ENCODE measurements around the gene CHADL.

Gene CHADL

GRCh38 chr22:41256254-41257253, 15.8 kb upstream of the CHADL start:
- Histone ChIP-seq H3F3A (ENCODE audit: insufficient read depth, low read length) (no peaks in the 10 kb centered on the region), H2AFZ (ENCODE audit: low read length) (no peak overlapping the region), H3K4me2 (ENCODE audit: low read depth, low read length) (no peak overlapping the region), H3K9me2 (replicated peaks; ENCODE audit: insufficient read depth, low read length) (no peaks in the 10 kb centered on the region), H3K9ac (ENCODE audit: low read length) (no peak overlapping the region), H4K20me1 (ENCODE audit: insufficient read depth, low read length) (no peaks in the 10 kb centered on the region), H3K79me2 (ENCODE audit: low read length) (no peaks in the 10 kb centered on the region; the same call in 1 of the 2 replicates), H3K27ac (ENCODE audit: low read length) (no peak overlapping the region), H3K9me3 (replicated peaks; ENCODE audit: insufficient read depth, low read length) (no peaks in the 10 kb centered on the region), H3K36me3 (replicated peaks; ENCODE audit: insufficient read depth, low read length) (peaks cover 8% of the 10 kb centered on the region), H3K4me1 (ENCODE audit: low read length) (no peaks in the 10 kb centered on the region), H3K4me3 (ENCODE audit: low read length) (no peak overlapping the region), H3K27me3 (replicated peaks; ENCODE audit: insufficient read depth, low read length) (no peaks in the 10 kb centered on the region)
- no peak for DNase-seq
- no peak for TF ChIP-seq CTCF (IDR thresholded peaks at IDR 0.05; ENCODE audit: low read length)
- TF ChIP-seq EZH2 (optimal IDR thresholded peaks at IDR 0.05; ENCODE audit: low read depth, low read length) = no peak
- TF ChIP-seq EZH2phosphoT487 (IDR thresholded peaks at IDR 0.05; ENCODE audit: low read length) = no peak

GRCh38 chr22:41254230-41254629, 13.5 kb upstream of the CHADL start:
- Histone ChIP-seq H3K27me3 (replicated peaks; ENCODE audit: insufficient read depth, low read length) (no peaks in the 10 kb centered on the region), H2AFZ (ENCODE audit: low read length) (no peak overlapping the region), H4K20me1 (ENCODE audit: insufficient read depth, low read length) (no peaks in the 10 kb centered on the region), H3K9ac (ENCODE audit: low read length) (no peak overlapping the region), H3K4me3 (ENCODE audit: low read length) (no peak overlapping the region), H3K4me2 (ENCODE audit: low read depth, low read length) (no peak overlapping the region), H3K9me2 (replicated peaks; ENCODE audit: insufficient read depth, low read length) (no peaks in the 10 kb centered on the region), H3K4me1 (ENCODE audit: low read length) (no peaks in the 10 kb centered on the region), H3K36me3 (replicated peaks; ENCODE audit: insufficient read depth, low read length) (peaks cover 8% of the 10 kb centered on the region), H3F3A (ENCODE audit: insufficient read depth, low read length) (no peaks in the 10 kb centered on the region), H3K79me2 (ENCODE audit: low read length) (no peaks in the 10 kb centered on the region; the same call in 1 of the 2 replicates), H3K27ac (ENCODE audit: low read length) (no peak overlapping the region), H3K9me3 (replicated peaks; ENCODE audit: insufficient read depth, low read length) (no peaks in the 10 kb centered on the region)
- TF ChIP-seq CTCF (IDR thresholded peaks at IDR 0.05; ENCODE audit: low read length) (no peak), EZH2 (optimal IDR thresholded peaks at IDR 0.05; ENCODE audit: low read depth, low read length) (no peak), EZH2phosphoT487 (IDR thresholded peaks at IDR 0.05; ENCODE audit: low read length) (no peak)
- DNase-seq = no peak

GRCh38 chr22:41252365-41252764, 11.6 kb upstream of the CHADL start:
- Histone ChIP-seq H3K9me2 (replicated peaks; ENCODE audit: insufficient read depth, low read length) (no peaks in the 10 kb centered on the region), H3K4me3 (ENCODE audit: low read length) (no peak overlapping the region), H3F3A (ENCODE audit: insufficient read depth, low read length) (no peaks in the 10 kb centered on the region), H3K27me3 (replicated peaks; ENCODE audit: insufficient read depth, low read length) (no peaks in the 10 kb centered on the region), H3K4me1 (ENCODE audit: low read length) (no peaks in the 10 kb centered on the region), H3K36me3 (replicated peaks; ENCODE audit: insufficient read depth, low read length) (peaks cover 8% of the 10 kb centered on the region), H3K27ac (ENCODE audit: low read length) (no peak overlapping the region), H3K79me2 (ENCODE audit: low read length) (no peaks in the 10 kb centered on the region; the same call in 1 of the 2 replicates), H4K20me1 (ENCODE audit: insufficient read depth, low read length) (no peaks in the 10 kb centered on the region), H2AFZ (ENCODE audit: low read length) (no peak overlapping the region), H3K9me3 (replicated peaks; ENCODE audit: insufficient read depth, low read length) (no peaks in the 10 kb centered on the region), H3K9ac (ENCODE audit: low read length) (no peak overlapping the region), H3K4me2 (ENCODE audit: low read depth, low read length) (no peak overlapping the region)
- no peak for DNase-seq
- TF ChIP-seq EZH2 (optimal IDR thresholded peaks at IDR 0.05; ENCODE audit: low read depth, low read length) = no peak
